ENCODE results near the gene BDP1.
"Not testable (repeated sequence)": the region's sequence is repeated elsewhere in the genome, so short reads cannot be mapped to it uniquely, and the experiment has no call there.

BDP1 gene

DNA sequence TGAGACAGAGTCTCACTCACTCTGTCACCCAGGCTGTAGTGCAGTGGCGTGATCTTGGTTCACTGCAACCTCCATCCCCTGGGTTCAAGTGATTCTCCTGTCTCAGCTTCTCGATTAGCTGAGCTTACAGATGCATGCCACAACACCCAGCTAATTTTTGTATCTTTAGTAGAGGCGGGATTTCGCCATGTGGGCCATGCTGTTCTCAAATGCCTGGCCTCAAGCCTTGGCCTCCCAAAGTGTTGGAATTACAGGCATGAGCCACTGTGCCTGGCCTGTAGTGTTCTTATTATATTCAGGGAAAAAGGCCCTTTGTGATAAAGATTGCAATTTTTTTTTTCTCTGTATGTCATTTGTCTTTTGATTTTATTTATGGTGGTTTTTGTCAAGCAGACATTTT lies 107.7 kb downstream of the BDP1 start:
- H3F3A ChIP-seq (ENCODE audit: insufficient read depth), result no peaks in the 10 kb centered on the region
- peaks cover 33% of the 10 kb centered on the region for H3K36me3 ChIP-seq (ENCODE audit: low read length)
- H3K9ac ChIP-seq (ENCODE audit: low read length), result no peak overlapping the region
- no peak overlapping the region for H3K4me2 ChIP-seq (ENCODE audit: low read depth, low read length, poor library complexity, severe bottlenecking)
- H3K9me2 ChIP-seq (replicated peaks; ENCODE audit: insufficient read depth, low read length), result no peaks in the 10 kb centered on the region
- TF ChIP-seq EZH2phosphoT487 (conservative IDR thresholded peaks at IDR 0.05; ENCODE audit: low read length), result no peak
- no peak overlapping the region for H2AFZ ChIP-seq (ENCODE audit: low read depth, low read length, severe bottlenecking)
- no peaks in the 10 kb centered on the region for H3K79me2 ChIP-seq (ENCODE audit: insufficient read depth, low read length)
- no peaks in the 10 kb centered on the region for H3K27me3 ChIP-seq (ENCODE audit: low read length)
- H3K4me3 ChIP-seq (ENCODE audit: insufficient read depth, low read length, poor library complexity, severe bottlenecking), result no peak overlapping the region
- no peaks in the 10 kb centered on the region for H3K9me3 ChIP-seq (ENCODE audit: insufficient read depth, low read length)
- no peaks in the 10 kb centered on the region for H4K20me1 ChIP-seq (ENCODE audit: low read depth, low read length)
- no peak overlapping the region for H3K27ac ChIP-seq (ENCODE audit: low read depth, low read length)

DNA sequence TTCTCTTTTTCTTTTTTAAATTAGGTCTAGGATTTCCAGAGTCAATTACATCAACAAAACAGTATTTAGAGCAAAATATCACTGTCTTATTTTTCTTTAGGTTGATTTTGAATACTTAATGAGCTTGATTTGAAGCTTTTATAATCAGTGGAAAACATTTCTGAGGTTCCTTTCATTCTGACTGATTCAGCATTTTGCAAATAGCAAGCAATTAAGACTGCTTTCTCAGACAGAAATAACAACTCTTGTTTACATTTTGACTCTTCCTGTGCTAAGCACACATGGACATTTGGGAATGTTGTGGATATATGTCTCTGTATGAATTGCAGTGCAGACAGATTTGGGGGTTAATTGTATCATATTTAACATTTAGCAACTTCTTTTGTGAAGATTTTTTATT lies 109.4 kb downstream of the BDP1 start:
- Histone ChIP-seq H3K27ac (ENCODE audit: low read depth, low read length) (no peak overlapping the region), H3K79me2 (ENCODE audit: insufficient read depth, low read length) (no peaks in the 10 kb centered on the region), H2AFZ (ENCODE audit: low read depth, low read length, severe bottlenecking) (no peak overlapping the region), H3K9me2 (replicated peaks; ENCODE audit: insufficient read depth, low read length) (no peaks in the 10 kb centered on the region), H3K4me2 (ENCODE audit: low read depth, low read length, poor library complexity, severe bottlenecking) (no peak overlapping the region), H3K9me3 (ENCODE audit: insufficient read depth, low read length) (no peaks in the 10 kb centered on the region), H3F3A (ENCODE audit: insufficient read depth) (no peaks in the 10 kb centered on the region), H3K27me3 (ENCODE audit: low read length) (no peaks in the 10 kb centered on the region), H4K20me1 (ENCODE audit: low read depth, low read length) (no peaks in the 10 kb centered on the region), H3K36me3 (ENCODE audit: low read length) (peaks cover 26% of the 10 kb centered on the region), H3K9ac (ENCODE audit: low read length) (no peak overlapping the region), H3K4me3 (ENCODE audit: insufficient read depth, low read length, poor library complexity, severe bottlenecking) (no peak overlapping the region)
- TF ChIP-seq EZH2phosphoT487 (conservative IDR thresholded peaks at IDR 0.05; ENCODE audit: low read length), result no peak
- TF ChIP-seq, protein P1, sequence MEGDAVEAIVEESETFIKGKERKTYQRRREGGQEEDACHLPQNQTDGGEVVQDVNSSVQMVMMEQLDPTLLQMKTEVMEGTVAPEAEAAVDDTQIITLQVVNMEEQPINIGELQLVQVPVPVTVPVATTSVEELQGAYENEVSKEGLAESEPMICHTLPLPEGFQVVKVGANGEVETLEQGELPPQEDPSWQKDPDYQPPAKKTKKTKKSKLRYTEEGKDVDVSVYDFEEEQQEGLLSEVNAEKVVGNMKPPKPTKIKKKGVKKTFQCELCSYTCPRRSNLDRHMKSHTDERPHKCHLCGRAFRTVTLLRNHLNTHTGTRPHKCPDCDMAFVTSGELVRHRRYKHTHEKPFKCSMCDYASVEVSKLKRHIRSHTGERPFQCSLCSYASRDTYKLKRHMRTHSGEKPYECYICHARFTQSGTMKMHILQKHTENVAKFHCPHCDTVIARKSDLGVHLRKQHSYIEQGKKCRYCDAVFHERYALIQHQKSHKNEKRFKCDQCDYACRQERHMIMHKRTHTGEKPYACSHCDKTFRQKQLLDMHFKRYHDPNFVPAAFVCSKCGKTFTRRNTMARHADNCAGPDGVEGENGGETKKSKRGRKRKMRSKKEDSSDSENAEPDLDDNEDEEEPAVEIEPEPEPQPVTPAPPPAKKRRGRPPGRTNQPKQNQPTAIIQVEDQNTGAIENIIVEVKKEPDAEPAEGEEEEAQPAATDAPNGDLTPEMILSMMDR (IDR thresholded peaks at IDR 0.05; ENCODE audit: insufficient read depth, low read length, poor library complexity, severe bottlenecking), result no peak

DNA sequence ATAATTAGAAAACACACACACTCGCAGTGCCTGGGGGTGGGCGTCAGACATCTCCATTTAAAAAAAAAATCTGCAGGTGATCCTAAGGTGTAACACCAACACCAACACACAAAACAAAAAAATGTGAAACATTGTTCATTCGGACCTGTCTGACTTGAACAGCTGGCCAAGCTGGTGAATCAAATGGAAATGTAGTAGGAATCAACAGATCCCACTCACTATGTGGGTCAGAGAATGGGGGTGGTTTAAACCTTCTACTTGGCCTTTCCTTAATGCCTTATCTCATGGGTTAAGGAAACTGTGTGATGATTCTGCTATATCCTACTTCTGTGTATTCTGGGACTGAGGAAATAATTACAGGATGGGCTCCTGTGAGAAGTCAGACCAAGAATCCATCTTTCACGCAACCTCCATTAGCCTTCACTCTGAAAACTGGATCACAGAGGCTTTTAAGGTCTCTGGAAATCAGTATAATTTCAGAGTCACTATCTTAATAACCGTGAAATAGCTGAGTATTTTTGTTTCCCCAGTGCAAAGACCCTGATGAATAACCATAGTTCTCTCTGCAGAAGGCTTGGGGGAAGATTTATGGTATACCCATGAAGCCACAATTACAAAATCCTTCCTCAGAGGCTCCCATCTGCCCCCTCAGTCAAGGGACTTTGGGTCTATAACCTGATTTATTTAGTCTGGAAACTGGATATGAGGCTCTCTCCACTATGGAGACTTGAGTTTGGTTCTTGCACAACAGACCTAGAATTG lies 114.5 kb downstream of the BDP1 start:
- Histone ChIP-seq H3K9me2 (replicated peaks; ENCODE audit: insufficient read depth, low read length) (no peaks in the 10 kb centered on the region), H3F3A (ENCODE audit: insufficient read depth) (no peaks in the 10 kb centered on the region), H3K27ac (ENCODE audit: low read depth, low read length) (no peak overlapping the region), H3K4me2 (ENCODE audit: low read depth, low read length, poor library complexity, severe bottlenecking) (no peak overlapping the region), H3K9ac (ENCODE audit: low read length) (no peak overlapping the region), H3K4me3 (ENCODE audit: insufficient read depth, low read length, poor library complexity, severe bottlenecking) (no peak overlapping the region), H2AFZ (ENCODE audit: low read depth, low read length, severe bottlenecking) (no peak overlapping the region), H3K79me2 (ENCODE audit: insufficient read depth, low read length) (no peaks in the 10 kb centered on the region), H3K36me3 (ENCODE audit: low read length) (peaks cover 9% of the 10 kb centered on the region), H3K9me3 (ENCODE audit: insufficient read depth, low read length) (no peaks in the 10 kb centered on the region), H4K20me1 (ENCODE audit: low read depth, low read length) (no peaks in the 10 kb centered on the region), H3K27me3 (ENCODE audit: low read length) (no peaks in the 10 kb centered on the region)
- TF ChIP-seq EZH2phosphoT487 (conservative IDR thresholded peaks at IDR 0.05; ENCODE audit: low read length), result no peak
- TF ChIP-seq, protein P1 (IDR thresholded peaks at IDR 0.05; ENCODE audit: insufficient read depth, low read length, poor library complexity, severe bottlenecking), result no peak

DNA sequence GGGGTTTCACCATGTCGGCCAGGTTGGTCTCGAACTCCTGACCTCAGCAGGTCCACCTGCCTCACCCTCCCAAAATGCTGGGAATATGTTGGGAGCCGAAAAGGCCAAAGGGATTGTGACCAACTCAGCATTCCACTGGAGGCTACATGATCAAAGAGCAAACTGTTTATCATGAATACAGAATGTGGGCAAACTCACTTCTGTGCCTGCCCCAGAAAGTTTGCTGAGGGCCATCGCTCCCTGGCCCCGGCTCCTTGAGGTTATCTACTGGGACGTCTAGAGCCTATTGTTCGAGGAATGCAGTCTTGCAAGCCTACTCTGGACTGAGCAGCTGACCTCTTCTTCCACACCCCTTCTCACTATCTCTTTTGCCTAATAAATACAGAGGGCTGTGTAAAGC lies 116.4 kb downstream of the BDP1 start:
- not testable (repeated sequence) for H3K27ac ChIP-seq (ENCODE audit: low read depth, low read length); H3K79me2 ChIP-seq (ENCODE audit: insufficient read depth, low read length); H2AFZ ChIP-seq (ENCODE audit: low read depth, low read length, severe bottlenecking); H3K9ac ChIP-seq (ENCODE audit: low read length); H3K36me3 ChIP-seq (ENCODE audit: low read length); H3K4me3 ChIP-seq (ENCODE audit: insufficient read depth, low read length, poor library complexity, severe bottlenecking); H3K4me2 ChIP-seq (ENCODE audit: low read depth, low read length, poor library complexity, severe bottlenecking); H3K9me3 ChIP-seq (ENCODE audit: insufficient read depth, low read length); H4K20me1 ChIP-seq (ENCODE audit: low read depth, low read length); H3F3A ChIP-seq (ENCODE audit: insufficient read depth); H3K9me2 ChIP-seq (replicated peaks; ENCODE audit: insufficient read depth, low read length); H3K27me3 ChIP-seq (ENCODE audit: low read length)
